ENCODE data around the gene MRFAP1L1.

MRFAP1L1 gene

DNA sequence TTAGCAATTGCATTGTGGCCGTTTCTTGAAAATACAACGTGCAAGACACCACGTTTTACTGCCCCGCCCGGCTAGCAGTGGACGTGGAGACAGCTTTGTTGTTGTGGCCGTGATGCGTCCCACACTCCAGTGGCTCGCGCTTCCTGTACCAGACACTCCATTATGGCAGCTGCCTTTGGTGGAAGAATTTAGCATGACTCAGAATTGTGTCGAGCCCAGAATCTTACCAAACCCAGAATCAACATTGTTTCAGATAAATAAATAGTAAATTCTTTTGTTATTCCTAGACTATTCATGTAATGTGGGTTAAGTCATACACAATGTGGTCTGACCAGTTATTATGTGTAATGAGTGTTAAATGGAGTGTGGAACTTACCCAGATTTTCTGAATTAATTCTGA lies 41.3 kb downstream of the MRFAP1L1 start:
- no peak for DNase-seq (ENCODE audit: low read depth)
- no peak overlapping the region for H3K4me3 ChIP-seq (ENCODE audit: low read depth, low read length)
- no peak for TF ChIP-seq CTCF (IDR thresholded peaks at IDR 0.05; ENCODE audit: control insufficient read depth, extremely low read depth, insufficient read depth)

DNA sequence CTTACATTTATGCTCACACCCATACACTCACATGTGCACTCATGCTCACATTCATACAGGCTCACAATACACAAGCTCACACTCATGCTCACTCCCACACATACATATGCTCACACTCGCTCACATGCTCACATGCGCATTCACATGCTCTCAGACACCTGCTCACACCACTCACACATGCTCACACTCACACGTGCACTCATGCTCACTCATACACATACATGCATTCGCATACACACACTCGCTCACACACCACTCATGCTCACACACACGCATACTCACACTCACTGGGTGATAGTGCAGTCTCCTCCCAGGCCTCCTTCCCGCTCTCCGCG lies 44.4 kb downstream of the MRFAP1L1 start:
- TF ChIP-seq CTCF (IDR thresholded peaks at IDR 0.05; ENCODE audit: control insufficient read depth, extremely low read depth, insufficient read depth), result no peak
- no peak for DNase-seq (ENCODE audit: low read depth)
- H3K4me3 ChIP-seq (ENCODE audit: low read depth, low read length), result no peak overlapping the region

GRCh38 chr4:6663596-6664393 lies 45.9 kb downstream of the MRFAP1L1 start:
- H3K4me3 ChIP-seq (ENCODE audit: low read depth, low read length), result no peak overlapping the region
- no peak for TF ChIP-seq CTCF (IDR thresholded peaks at IDR 0.05; ENCODE audit: control insufficient read depth, extremely low read depth, insufficient read depth)
- DNase-seq (ENCODE audit: low read depth), result no peak

DNA sequence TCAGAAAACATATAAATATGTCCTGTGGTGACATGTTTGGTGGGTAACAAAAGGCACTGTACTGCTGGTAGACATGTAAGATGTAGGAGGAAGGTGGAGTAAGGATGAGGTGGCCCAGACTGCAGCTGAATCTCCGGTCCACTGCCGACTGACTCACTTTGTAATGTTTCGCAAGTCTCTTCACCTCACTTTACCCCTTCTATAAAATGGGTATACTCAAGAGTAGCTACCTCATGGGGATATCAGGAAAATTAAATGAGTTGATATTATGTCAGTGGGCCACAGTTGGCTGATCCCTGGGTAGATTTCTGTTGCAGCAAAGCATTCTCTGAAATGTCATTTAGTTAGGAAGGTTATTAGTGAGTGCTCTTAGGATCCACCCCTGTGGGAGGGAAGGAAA lies 47.1 kb downstream of the MRFAP1L1 start:
- H3K4me3 ChIP-seq (ENCODE audit: low read depth, low read length), result no peak overlapping the region
- TF ChIP-seq CTCF (IDR thresholded peaks at IDR 0.05; ENCODE audit: control insufficient read depth, extremely low read depth, insufficient read depth), result no peak
- no peak for DNase-seq (ENCODE audit: low read depth)

DNA sequence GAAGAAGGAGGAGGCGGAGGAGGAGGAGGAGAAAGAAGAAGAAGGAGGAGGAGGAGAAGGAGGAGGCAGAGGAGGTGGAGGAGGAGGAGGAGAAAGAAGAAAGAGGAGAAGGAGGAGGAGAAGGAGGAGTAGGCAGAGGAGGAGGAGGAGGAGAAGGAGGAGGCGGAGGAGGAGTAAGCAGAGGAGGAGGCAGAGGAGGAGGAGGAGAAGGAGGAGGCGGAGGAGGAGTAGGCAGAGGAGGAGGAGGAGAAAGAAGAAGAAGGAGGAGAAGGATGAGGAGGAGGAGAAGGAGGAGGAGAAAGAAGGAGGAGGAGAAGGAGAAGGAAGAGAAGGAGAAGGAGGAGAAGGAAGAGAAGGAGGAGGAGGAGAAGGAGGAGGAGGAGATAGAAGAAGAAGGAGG lies 49.2 kb downstream of the MRFAP1L1 start:
- DNase-seq (ENCODE audit: low read depth), result no peak
- no peak overlapping the region for H3K4me3 ChIP-seq (ENCODE audit: low read depth, low read length)
- no peak for TF ChIP-seq CTCF (IDR thresholded peaks at IDR 0.05; ENCODE audit: control insufficient read depth, extremely low read depth, insufficient read depth)

- no peak for TF ChIP-seq CTCF (IDR thresholded peaks at IDR 0.05; ENCODE audit: control insufficient read depth, extremely low read depth, insufficient read depth)
- no peak overlapping the region for H3K4me3 ChIP-seq (ENCODE audit: low read depth, low read length)
- DNase-seq (ENCODE audit: low read depth), result no peak
Measured at GRCh38 chr4:6659897-6660296, 49.8 kb downstream of the MRFAP1L1 start.

DNA sequence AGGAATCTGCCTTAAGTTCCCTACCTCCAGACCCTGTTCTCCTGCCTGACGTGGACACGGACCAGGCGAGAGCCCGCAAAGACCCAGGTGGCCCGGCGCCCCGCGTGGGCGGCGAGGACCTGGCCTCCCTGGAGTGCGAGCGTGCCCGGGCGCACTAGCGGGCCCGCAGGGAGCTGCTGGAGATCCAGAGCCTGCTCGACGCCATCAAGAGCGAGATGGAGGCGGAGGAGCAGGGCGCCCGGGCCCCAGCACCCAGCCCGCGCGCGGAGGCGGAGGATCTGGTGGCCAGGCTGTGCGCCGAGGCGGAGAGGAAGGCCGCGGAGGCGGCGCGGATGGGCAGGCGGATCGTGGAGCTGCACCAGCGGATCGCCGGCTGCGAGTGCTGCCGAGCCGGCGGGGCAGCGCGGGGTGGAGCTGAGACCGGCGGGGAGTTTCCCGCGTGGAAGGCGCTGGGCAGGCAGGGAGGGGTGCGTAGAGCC lies 51.0 kb downstream of the MRFAP1L1 start:
- H3K4me3 ChIP-seq (ENCODE audit: low read depth, low read length), result no peak overlapping the region
- no peak for TF ChIP-seq CTCF (IDR thresholded peaks at IDR 0.05; ENCODE audit: control insufficient read depth, extremely low read depth, insufficient read depth)
- DNase-seq (ENCODE audit: low read depth), result no peak

Measured in LNCaP clone FGC (cell line).